H1 (cell line): ENCODE data around the gene NFYA. TPM values are rescaled to one million over a fixed set of nuclear protein-coding genes. Genes with fewer than 3 reads are reported as not detected.
A peak's percentile ranks its signal among the peaks of the same experiment; 100 is the strongest.

Source experiments
- CEBPB ChIP-seq: IDR thresholded peaks from 2 replicates; pipeline ENCODE4 v1.6.1; 2012; ENCODE audit warnings: low read depth, low read length
- CTBP2 ChIP-seq: IDR thresholded peaks from 2 replicates; pipeline ENCODE4 v1.7.0; 2011; ENCODE audit warnings: borderline replicate concordance, mild to moderate bottlenecking, moderate library complexity, mixed read lengths, low read length; ENCODE audit not compliant: insufficient read depth, insufficient read length
- CTCF ChIP-seq, 3 experiments: IDR thresholded peaks; 1 replicate in 2 of 3; 2 replicates in 1 of 3; pipeline versions ENCODE4 v1.5.1 to v1.6.1; 2011; ENCODE audit warnings: low read length in 3 of 3, mild to moderate bottlenecking in 3 of 3, inconsistent platforms in 2 of 3, low read depth in 1 of 3, moderate library complexity in 1 of 3; ENCODE audit not compliant: insufficient read depth in 1 of 3; ENCODE audit errors: control extremely low read depth in 1 of 3
- EGR1 ChIP-seq: IDR thresholded peaks from 2 replicates; pipeline ENCODE4 v1.6.1; 2011; ENCODE audit warnings: low read depth, low read length, borderline replicate concordance
- EP300 ChIP-seq, 2 experiments: IDR thresholded peaks; 1 replicate in 1 of 2; 2 replicates in 1 of 2; pipeline ENCODE4 v1.6.1; 2011 to 2012; ENCODE audit warnings: low read depth in 2 of 2, low read length in 2 of 2, mild to moderate bottlenecking in 2 of 2, borderline replicate concordance in 1 of 2, inconsistent platforms in 1 of 2, moderate library complexity in 1 of 2
- FOSL1 ChIP-seq: IDR thresholded peaks from 2 replicates; pipeline ENCODE4 v1.6.1; 2011; ENCODE audit warnings: mild to moderate bottlenecking, low read depth, low read length, moderate library complexity; ENCODE audit not compliant: insufficient read depth
- HDAC6 ChIP-seq: IDR thresholded peaks from one replicate; pipeline ENCODE4 v1.7.1; 2012; ENCODE audit warnings: low read depth, mild to moderate bottlenecking, inconsistent platforms, low read length, moderate library complexity
- KDM4A ChIP-seq: IDR thresholded peaks from one replicate; pipeline ENCODE4 v1.7.1; 2012; ENCODE audit warnings: low read depth, mild to moderate bottlenecking, moderate library complexity, low read length, inconsistent platforms; ENCODE audit not compliant: severe bottlenecking
- MAFK ChIP-seq: IDR thresholded peaks from 2 replicates; pipeline ENCODE4 v1.6.1; 2012; ENCODE audit warnings: low read depth, mild to moderate bottlenecking, improper control_type of control experiment, low read length
- POU5F1 ChIP-seq: IDR thresholded peaks from 2 replicates; pipeline ENCODE4 v1.6.1; 2011; ENCODE audit warnings: low read depth, mild to moderate bottlenecking, low read length, moderate library complexity
- RXRA ChIP-seq: IDR thresholded peaks from 2 replicates; pipeline ENCODE4 v1.6.1; 2011; ENCODE audit warnings: low read depth, mild to moderate bottlenecking, low read length, moderate library complexity; ENCODE audit not compliant: insufficient read depth
- SIN3A ChIP-seq, 2 experiments: IDR thresholded peaks in 1 of 2; conservative IDR thresholded peaks in 1 of 2; 2 replicates each; pipeline ENCODE4 v1.6.1; 2011 to 2012; ENCODE audit warnings: low read length in 2 of 2, improper control_type of control experiment in 1 of 2, low read depth in 1 of 2, mild to moderate bottlenecking in 1 of 2
- SIX5 ChIP-seq: IDR thresholded peaks from 2 replicates; pipeline ENCODE4 v1.6.1; 2011; ENCODE audit warnings: mild to moderate bottlenecking, low read depth, low read length
- SRF ChIP-seq: IDR thresholded peaks from 2 replicates; pipeline ENCODE4 v1.6.1; 2011; ENCODE audit warnings: mild to moderate bottlenecking, low read depth, low read length, moderate library complexity
- TCF12 ChIP-seq: IDR thresholded peaks from 2 replicates; pipeline ENCODE4 v1.6.1; 2011; ENCODE audit warnings: low read depth, mild to moderate bottlenecking, low read length
- YY1 ChIP-seq: IDR thresholded peaks from 2 replicates; pipeline ENCODE4 v1.6.1; 2011; ENCODE audit warnings: low read depth, mild to moderate bottlenecking, low read length
- polyA plus RNA-seq, 7 experiments: library from polyadenylated mRNA; depleted of rRNA in 3 of 7; stranded (reverse) in 5 of 7; unstranded in 2 of 7; fragments of >200 nt in 5 of 7; fragments of 200-250 nt in 2 of 7; gene quantifications; 1 replicate in 5 of 7; 2 replicates in 1 of 7; 4 replicates in 1 of 7; pipeline versions ENCODE4 v1.2.1 to v1.2.3, GENCODE V29; 2011 to 2013; ENCODE audit warnings: missing spikeins in 2 of 7, mixed read lengths in 2 of 7
- total RNA-seq: library from RNA; stranded (reverse); fragmentation: NEBNext Ultra II Directional; extraction: Animal tissue kit (Norgen Biotek cat#: 25700); gene quantifications from 2 replicates; pipeline ENCODE4 v1.2.1, GENCODE V29; 2021
- TF ChIP-seq, protein P1 (sequence below): IDR thresholded peaks from 2 replicates; pipeline ENCODE4 v1.6.1; 2012; ENCODE audit warnings: low read length, inconsistent platforms
- TF ChIP-seq, protein P2 (sequence below): IDR thresholded peaks from 2 replicates; pipeline ENCODE4 v1.6.1; 2012; ENCODE audit warnings: inconsistent platforms

The NFYA gene
- total and polyA plus RNA-seq, 2 of the 8 experiments (the other 6 are each of a cell fraction or from before 2014, with no cell fraction given): 19.8 to 33.7 TPM

DNA sequence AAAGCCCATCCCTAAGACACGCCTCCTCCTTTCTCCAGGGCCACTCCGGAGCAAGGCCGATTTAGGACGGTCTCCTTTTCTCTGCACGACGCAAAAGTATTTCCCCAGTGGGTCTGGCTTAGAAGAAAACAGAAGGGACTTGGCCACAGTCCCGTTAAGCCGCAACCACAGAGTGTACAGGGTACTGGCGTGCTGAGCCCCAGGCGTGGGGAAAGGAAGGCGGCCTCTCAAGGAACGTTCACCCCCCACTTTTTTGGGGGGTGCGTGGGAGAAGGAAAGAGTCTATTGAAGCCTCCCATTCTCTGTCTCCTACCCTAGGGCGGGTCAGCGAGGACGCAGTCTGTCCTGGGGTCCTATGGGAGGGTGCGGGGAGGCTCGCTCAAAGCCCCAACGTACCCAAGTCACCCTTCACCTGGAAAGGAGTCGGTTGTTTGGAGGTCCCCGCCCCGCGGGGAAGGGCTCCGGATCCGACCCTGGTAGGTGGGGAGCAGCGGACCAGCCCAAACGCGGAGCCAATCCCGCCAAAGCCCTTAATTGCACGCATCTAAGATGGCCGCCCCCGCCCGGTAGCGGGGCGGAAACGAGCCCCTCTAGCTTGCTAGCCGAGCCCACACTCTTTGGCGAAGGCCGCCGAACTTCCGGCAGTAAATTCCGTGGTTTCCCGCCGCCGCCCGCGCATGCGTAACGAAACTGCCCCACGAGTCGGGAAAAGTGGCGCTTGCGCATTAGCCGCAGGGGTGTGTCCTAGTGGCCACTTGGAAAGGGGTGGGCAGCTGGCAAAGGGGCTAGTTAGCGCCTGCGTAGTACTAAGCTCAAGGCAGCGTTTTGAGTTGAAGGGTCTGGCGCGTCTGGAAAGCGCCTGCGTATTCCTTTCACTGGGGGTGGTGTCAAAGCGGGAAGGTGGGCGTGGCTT lies 595 bp upstream of the NFYA start, which contains the start of gene OARD1 (continued):
- TF ChIP-seq RXRA (no peak), SIN3A (conservative IDR thresholded peaks at IDR 0.05 in 1 of 2, IDR thresholded peaks at IDR 0.05 in 1 of 2; ENCODE audit: low read depth in 1 of 2, low read length in 2 of 2) (peak in 1 of 2 experiments; percentile 64; a peak in 2 of 4 replicates), CTCF (IDR thresholded peaks at IDR 0.05; ENCODE audit: control extremely low read depth in 1 of 3, insufficient read depth in 1 of 3, low read depth in 1 of 3, low read length in 3 of 3) (peak in 1 of 3 experiments; percentile 10; a peak in 1 of 4 replicates), SRF (no peak), MAFK (no peak), TCF12 (no peak), CEBPB (no peak), YY1 (peak; percentile 98), HDAC6 (no peak), SIX5 (no peak), POU5F1 (no peak), EP300 (IDR thresholded peaks at IDR 0.05; ENCODE audit: borderline replicate concordance in 1 of 2, low read depth in 2 of 2, low read length in 2 of 2) (no peak), FOSL1 (no peak), EGR1 (peak; percentile 48; the same call in 1 of the 2 replicates), CTBP2 (no peak), KDM4A (peak; percentile 12)
- TF ChIP-seq, protein P1, sequence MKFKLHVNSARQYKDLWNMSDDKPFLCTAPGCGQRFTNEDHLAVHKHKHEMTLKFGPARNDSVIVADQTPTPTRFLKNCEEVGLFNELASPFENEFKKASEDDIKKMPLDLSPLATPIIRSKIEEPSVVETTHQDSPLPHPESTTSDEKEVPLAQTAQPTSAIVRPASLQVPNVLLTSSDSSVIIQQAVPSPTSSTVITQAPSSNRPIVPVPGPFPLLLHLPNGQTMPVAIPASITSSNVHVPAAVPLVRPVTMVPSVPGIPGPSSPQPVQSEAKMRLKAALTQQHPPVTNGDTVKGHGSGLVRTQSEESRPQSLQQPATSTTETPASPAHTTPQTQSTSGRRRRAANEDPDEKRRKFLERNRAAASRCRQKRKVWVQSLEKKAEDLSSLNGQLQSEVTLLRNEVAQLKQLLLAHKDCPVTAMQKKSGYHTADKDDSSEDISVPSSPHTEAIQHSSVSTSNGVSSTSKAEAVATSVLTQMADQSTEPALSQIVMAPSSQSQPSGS: no peak
- TF ChIP-seq, protein P2, sequence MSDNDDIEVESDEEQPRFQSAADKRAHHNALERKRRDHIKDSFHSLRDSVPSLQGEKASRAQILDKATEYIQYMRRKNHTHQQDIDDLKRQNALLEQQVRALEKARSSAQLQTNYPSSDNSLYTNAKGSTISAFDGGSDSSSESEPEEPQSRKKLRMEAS: peak; percentile 43; the same call in 1 of the 2 replicates
